ENCODE results near the gene CCNB1. TPM values are rescaled to one million over a fixed set of nuclear protein-coding genes. Genes with fewer than 3 reads are reported as not detected.

Gene CCNB1
- polyA plus RNA-seq, 2 of the 4 experiments (the other 2 are of a cell fraction), result 236 to 311 TPM

DNA sequence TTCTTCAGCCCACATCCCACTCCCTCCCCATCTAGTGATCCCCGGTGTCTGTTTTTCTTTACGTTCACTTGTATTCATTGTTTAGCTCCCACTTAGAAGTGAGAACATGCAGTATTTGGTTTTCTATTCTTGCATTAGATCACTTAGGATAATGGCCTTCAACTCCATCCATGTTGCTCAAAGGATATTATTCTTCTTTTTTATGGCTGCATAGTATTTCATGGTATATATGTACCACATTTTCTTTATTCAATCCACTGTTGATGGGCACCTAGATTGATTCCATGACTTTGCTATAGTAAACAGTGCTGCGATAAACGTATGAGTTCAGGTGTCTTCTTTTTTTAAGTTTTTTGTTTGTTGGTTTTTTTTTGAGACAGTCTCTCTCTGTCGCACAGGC, 29.1 kb upstream of the CCNB1 start:
- Histone ChIP-seq H3K27ac (no peak overlapping the region), H3K9me3 (peaks cover 11% of the 10 kb centered on the region), H3K4me2 (no peak overlapping the region), H3K4me3 (no peak overlapping the region), H3K4me1 (no peaks in the 10 kb centered on the region)
- TF ChIP-seq EHF (CRISPR knock-in tag; IDR thresholded peaks at IDR 0.05), result no peak
- no peak for TF ChIP-seq RNF2 (IDR thresholded peaks at IDR 0.05; ENCODE audit: borderline replicate concordance, low read depth)
- no peak for TF ChIP-seq TP53 (CRISPR knock-in tag; IDR thresholded peaks at IDR 0.05)
- TF ChIP-seq MAFK (IDR thresholded peaks at IDR 0.05; ENCODE audit: partially characterized antibody), result no peak
- TF ChIP-seq, protein P1, sequence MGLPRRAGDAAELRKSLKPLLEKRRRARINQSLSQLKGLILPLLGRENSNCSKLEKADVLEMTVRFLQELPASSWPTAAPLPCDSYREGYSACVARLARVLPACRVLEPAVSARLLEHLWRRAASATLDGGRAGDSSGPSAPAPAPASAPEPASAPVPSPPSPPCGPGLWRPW (IDR thresholded peaks at IDR 0.05), result no peak
- no peak for TF ChIP-seq JUNB (IDR thresholded peaks at IDR 0.05)
- TF ChIP-seq RFX5 (IDR thresholded peaks at IDR 0.05), result no peak
- no peak for TF ChIP-seq ZFP36 (IDR thresholded peaks at IDR 0.05; ENCODE audit: borderline replicate concordance, partially characterized antibody)
- TF ChIP-seq ZC3H11A (IDR thresholded peaks at IDR 0.05), result no peak
- TF ChIP-seq SREBF2 (IDR thresholded peaks at IDR 0.05), result no peak
- no peak for TF ChIP-seq FOSL2 (IDR thresholded peaks at IDR 0.05)
- TF ChIP-seq FOSL2 (CRISPR knock-in tag; IDR thresholded peaks at IDR 0.05), result no peak
- TF ChIP-seq CEBPB (IDR thresholded peaks at IDR 0.05), result no peak
- TF ChIP-seq, protein P2, sequence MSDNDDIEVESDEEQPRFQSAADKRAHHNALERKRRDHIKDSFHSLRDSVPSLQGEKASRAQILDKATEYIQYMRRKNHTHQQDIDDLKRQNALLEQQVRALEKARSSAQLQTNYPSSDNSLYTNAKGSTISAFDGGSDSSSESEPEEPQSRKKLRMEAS (IDR thresholded peaks at IDR 0.05), result no peak
- TF ChIP-seq EHMT2 (IDR thresholded peaks at IDR 0.05; ENCODE audit: low read depth), result no peak
- TF ChIP-seq, protein P3, sequence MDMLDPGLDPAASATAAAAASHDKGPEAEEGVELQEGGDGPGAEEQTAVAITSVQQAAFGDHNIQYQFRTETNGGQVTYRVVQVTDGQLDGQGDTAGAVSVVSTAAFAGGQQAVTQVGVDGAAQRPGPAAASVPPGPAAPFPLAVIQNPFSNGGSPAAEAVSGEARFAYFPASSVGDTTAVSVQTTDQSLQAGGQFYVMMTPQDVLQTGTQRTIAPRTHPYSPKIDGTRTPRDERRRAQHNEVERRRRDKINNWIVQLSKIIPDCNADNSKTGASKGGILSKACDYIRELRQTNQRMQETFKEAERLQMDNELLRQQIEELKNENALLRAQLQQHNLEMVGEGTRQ (IDR thresholded peaks at IDR 0.05), result no peak
- ATAC-seq (no peak), DNase-seq (ENCODE audit: low read depth in 1 of 2, low spot score in 1 of 2) (no peak), FAIRE-seq (no peak)
- ChIA-PET POLR2A (no interaction called here), CTCF (no interaction called here)
- 92% methylated on average over 5 of the region's 5 CpGs for WGBS (ENCODE audit: missing lambda C conversion rate)

DNA sequence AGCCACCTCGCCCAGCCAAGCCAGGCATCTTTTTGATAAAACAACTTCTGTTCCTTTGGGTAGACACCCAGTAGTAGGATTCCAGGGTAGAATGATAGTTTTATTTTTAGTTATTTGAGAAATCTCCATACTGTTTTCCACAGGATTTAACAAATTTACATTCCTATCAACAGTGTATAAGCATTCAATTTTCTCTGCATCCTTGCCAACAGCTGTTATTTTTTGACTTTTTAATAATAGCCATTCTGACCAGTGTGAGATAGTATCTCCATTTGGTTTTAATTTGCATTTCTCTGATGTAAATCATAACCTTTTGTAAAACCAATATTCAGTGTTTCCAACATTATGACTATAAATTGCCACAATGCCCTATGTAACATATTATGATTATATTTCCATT, 28.2 kb upstream of the CCNB1 start:
- no peak for ATAC-seq
- DNase-seq (ENCODE audit: low read depth in 1 of 2, low spot score in 1 of 2), result no peak
- ChIA-PET POLR2A (no interaction called here), CTCF (interaction anchor here (1.2 kb wide), 1 partner anchor 13 kb away, joined by 3 read pairs; no protein-coding TSS in a partner anchor)
- no peak for FAIRE-seq
- Histone ChIP-seq H3K27ac (no peak overlapping the region), H3K4me2 (no peak overlapping the region), H3K9me3 (peaks cover 11% of the 10 kb centered on the region), H3K4me1 (no peaks in the 10 kb centered on the region), H3K4me3 (no peak overlapping the region)
- 81% methylated on average over 1 of the region's 1 CpG for WGBS (ENCODE audit: missing lambda C conversion rate)
- TF ChIP-seq BHLHE40 (IDR thresholded peaks at IDR 0.05; ENCODE audit: low read depth, low read length) (no peak), NR3C1 (IDR thresholded peaks at IDR 0.05) (no peak), ESRRA (IDR thresholded peaks at IDR 0.05; ENCODE audit: borderline replicate concordance, low read length) (no peak), RARB (CRISPR knock-in tag; IDR thresholded peaks at IDR 0.05) (no peak), CHD2 (IDR thresholded peaks at IDR 0.05; ENCODE audit: low read length, partially characterized antibody) (no peak), RAD21 (conservative IDR thresholded peaks at IDR 0.05 in 1 of 2, IDR thresholded peaks at IDR 0.05 in 1 of 2) (no peak), NPAS2 (CRISPR knock-in tag; IDR thresholded peaks at IDR 0.05; ENCODE audit: borderline replicate concordance) (no peak), FOSL2 (IDR thresholded peaks at IDR 0.05) (no peak), FOSL2 (CRISPR knock-in tag; IDR thresholded peaks at IDR 0.05) (no peak), CBX8 (IDR thresholded peaks at IDR 0.05) (no peak), JUN (IDR thresholded peaks at IDR 0.05) (no peak), MAFK (IDR thresholded peaks at IDR 0.05; ENCODE audit: partially characterized antibody) (no peak)
- TF ChIP-seq, protein P4, sequence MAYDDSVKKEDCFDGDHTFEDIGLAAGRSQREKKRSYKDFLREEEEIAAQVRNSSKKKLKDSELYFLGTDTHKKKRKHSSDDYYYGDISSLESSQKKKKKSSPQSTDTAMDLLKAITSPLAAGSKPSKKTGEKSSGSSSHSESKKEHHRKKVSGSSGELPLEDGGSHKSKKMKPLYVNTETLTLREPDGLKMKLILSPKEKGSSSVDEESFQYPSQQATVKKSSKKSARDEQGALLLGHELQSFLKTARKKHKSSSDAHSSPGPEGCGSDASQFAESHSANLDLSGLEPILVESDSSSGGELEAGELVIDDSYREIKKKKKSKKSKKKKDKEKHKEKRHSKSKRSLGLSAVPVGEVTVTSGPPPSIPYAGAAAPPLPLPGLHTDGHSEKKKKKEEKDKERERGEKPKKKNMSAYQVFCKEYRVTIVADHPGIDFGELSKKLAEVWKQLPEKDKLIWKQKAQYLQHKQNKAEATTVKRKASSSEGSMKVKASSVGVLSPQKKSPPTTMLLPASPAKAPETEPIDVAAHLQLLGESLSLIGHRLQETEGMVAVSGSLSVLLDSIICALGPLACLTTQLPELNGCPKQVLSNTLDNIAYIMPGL (CRISPR knock-in tag; IDR thresholded peaks at IDR 0.05; ENCODE audit: borderline replicate concordance), result no peak
- TF ChIP-seq, protein P5, sequence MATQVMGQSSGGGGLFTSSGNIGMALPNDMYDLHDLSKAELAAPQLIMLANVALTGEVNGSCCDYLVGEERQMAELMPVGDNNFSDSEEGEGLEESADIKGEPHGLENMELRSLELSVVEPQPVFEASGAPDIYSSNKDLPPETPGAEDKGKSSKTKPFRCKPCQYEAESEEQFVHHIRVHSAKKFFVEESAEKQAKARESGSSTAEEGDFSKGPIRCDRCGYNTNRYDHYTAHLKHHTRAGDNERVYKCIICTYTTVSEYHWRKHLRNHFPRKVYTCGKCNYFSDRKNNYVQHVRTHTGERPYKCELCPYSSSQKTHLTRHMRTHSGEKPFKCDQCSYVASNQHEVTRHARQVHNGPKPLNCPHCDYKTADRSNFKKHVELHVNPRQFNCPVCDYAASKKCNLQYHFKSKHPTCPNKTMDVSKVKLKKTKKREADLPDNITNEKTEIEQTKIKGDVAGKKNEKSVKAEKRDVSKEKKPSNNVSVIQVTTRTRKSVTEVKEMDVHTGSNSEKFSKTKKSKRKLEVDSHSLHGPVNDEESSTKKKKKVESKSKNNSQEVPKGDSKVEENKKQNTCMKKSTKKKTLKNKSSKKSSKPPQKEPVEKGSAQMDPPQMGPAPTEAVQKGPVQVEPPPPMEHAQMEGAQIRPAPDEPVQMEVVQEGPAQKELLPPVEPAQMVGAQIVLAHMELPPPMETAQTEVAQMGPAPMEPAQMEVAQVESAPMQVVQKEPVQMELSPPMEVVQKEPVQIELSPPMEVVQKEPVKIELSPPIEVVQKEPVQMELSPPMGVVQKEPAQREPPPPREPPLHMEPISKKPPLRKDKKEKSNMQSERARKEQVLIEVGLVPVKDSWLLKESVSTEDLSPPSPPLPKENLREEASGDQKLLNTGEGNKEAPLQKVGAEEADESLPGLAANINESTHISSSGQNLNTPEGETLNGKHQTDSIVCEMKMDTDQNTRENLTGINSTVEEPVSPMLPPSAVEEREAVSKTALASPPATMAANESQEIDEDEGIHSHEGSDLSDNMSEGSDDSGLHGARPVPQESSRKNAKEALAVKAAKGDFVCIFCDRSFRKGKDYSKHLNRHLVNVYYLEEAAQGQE (IDR thresholded peaks at IDR 0.05), result no peak

Data from A549 (cell line).